RWPE2 (cell line): ENCODE measurements around the gene LSMEM2.

Experiments
- ATAC-seq: fragments of 200-7000 bp; cut with Tn5 transposase; 3 replicates; pipeline ENCODE4 v1.9.1; 2021; ENCODE audit warnings: low read depth
- DNase-seq: peaks from one replicate; pipeline ENCODE4 v3.0.0-alpha.2; 2020; ENCODE audit warnings: low spot score
- H3K27ac ChIP-seq: fragments of 450-650 bp; 2 replicates; pipeline ENCODE4 v1.5.1; 2017; ENCODE audit warnings: mild to moderate bottlenecking; ENCODE audit not compliant: poor library complexity, severe bottlenecking
- H3K27me3 ChIP-seq: fragments of 250-450 bp; sonication (Bioruptor Pico); 2 replicates; pipeline ENCODE4 v1.5.1; 2021; ENCODE audit warnings: mild to moderate bottlenecking, moderate library complexity; ENCODE audit not compliant: insufficient read depth, poor library complexity, severe bottlenecking
- H3K36me3 ChIP-seq: fragments of 250-450 bp; sonication (Bioruptor Pico); 2 replicates; pipeline ENCODE4 v1.5.1; 2020; ENCODE audit warnings: low read depth, mild to moderate bottlenecking, moderate library complexity
- H3K4me1 ChIP-seq: fragments of 250-450 bp; sonication (Bioruptor Pico); 2 replicates; pipeline ENCODE4 v1.5.1; 2021; ENCODE audit warnings: mild to moderate bottlenecking, moderate library complexity; ENCODE audit not compliant: insufficient read depth, poor library complexity, severe bottlenecking
- H3K4me3 ChIP-seq: fragments of 250-450 bp; sonication (Bioruptor Pico); 2 replicates; pipeline ENCODE4 v1.5.1; 2021; ENCODE audit warnings: mild to moderate bottlenecking, moderate library complexity; ENCODE audit not compliant: severe bottlenecking
- H3K9me3 ChIP-seq: fragments of 250-450 bp; sonication (Bioruptor Pico); 2 replicates; pipeline ENCODE4 v1.5.1; 2021; ENCODE audit warnings: mild to moderate bottlenecking, moderate library complexity; ENCODE audit not compliant: severe bottlenecking
- TF ChIP-seq, protein P1 (sequence below): fragments of 450-650 bp; IDR thresholded peaks from one replicate; pipeline ENCODE4 v1.5.1; 2017; ENCODE audit warnings: mild to moderate bottlenecking, moderate library complexity; ENCODE audit not compliant: poor library complexity, severe bottlenecking

The LSMEM2 gene

DNA sequence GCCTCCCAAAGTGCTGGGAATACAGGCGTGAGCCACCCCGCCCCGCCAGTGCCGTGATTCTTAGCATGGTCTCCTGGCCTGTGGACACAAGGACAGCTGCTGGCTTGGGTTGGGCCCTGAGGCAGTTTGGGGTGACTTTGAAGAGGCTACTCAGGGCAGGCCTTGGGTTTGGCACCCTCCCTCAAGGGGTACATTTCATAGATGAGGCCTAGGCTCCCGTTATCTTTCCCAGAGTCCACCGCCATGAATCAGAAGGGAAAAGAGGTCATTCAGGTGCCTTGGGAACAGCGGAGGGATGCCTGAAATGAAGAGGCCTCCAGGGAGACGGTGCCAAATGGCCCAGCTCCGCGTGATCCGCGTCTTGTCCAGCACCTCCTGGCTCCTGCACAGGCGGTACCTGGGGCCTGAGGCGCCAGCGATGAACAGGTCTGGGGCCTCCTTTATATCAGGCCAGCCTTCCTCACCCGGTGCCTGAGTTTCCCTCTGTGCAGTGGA lies 33.6 kb upstream of the LSMEM2 start:
- peak overlapping the region; percentile 93 for H3K27ac ChIP-seq
- peak; percentile 1; the same call in 1 of the 3 replicates for ATAC-seq
- DNase-seq = no peak

DNA sequence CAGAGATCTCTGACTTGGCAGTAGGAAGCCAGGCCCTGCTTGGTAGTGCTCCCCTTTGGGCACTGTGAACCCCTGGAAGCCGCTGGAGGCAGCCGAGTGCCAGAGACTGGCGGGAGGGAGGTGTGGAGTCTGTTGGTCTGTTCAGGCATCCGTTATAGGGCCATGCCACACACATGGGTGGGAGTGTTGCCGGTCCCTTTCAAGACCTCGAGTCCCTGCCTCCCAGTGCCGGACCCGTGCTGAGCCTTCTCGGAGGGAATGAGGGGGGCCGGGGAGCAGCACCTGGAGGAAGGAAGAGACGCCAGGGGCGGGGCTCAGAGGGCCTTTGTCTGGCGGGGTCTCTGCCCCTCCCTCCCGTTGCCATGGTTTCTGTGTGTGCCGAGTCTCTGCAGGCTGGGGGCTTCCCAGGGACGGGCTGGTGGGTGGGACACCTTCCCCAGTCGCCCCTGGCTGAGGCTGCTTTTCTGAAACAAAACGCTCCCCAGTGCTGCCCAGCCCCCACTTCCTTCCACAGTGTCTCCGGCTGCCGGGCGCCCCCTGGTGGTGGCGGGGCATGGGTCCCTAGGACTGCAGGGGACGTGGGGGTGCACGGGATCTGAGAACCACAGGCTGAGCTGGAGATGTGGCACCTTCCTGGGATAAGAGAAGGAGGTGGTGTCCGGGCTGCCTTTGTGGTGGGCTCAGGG lies 32.9 kb upstream of the LSMEM2 start:
- no peaks in the 10 kb centered on the region for H3K9me3 ChIP-seq
- peak overlapping the region; percentile 4 for H3K4me3 ChIP-seq
- peaks cover 30% of the 10 kb centered on the region for H3K36me3 ChIP-seq
- peak; percentile 69 for ATAC-seq
- H3K27me3 ChIP-seq = no peaks in the 10 kb centered on the region
- H3K4me1 ChIP-seq = peaks cover 33% of the 10 kb centered on the region
- peak; percentile 93 for DNase-seq
- TF ChIP-seq, protein P1, sequence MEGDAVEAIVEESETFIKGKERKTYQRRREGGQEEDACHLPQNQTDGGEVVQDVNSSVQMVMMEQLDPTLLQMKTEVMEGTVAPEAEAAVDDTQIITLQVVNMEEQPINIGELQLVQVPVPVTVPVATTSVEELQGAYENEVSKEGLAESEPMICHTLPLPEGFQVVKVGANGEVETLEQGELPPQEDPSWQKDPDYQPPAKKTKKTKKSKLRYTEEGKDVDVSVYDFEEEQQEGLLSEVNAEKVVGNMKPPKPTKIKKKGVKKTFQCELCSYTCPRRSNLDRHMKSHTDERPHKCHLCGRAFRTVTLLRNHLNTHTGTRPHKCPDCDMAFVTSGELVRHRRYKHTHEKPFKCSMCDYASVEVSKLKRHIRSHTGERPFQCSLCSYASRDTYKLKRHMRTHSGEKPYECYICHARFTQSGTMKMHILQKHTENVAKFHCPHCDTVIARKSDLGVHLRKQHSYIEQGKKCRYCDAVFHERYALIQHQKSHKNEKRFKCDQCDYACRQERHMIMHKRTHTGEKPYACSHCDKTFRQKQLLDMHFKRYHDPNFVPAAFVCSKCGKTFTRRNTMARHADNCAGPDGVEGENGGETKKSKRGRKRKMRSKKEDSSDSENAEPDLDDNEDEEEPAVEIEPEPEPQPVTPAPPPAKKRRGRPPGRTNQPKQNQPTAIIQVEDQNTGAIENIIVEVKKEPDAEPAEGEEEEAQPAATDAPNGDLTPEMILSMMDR = peak; percentile 98
- peak overlapping the region; percentile 93 for H3K27ac ChIP-seq

More for the DNA sequence above, 33.6 kb upstream of the LSMEM2 start:
- no peaks in the 10 kb centered on the region for H3K9me3 ChIP-seq
- H3K27me3 ChIP-seq = no peaks in the 10 kb centered on the region
- no peak overlapping the region for H3K4me3 ChIP-seq
- peaks cover 31% of the 10 kb centered on the region for H3K4me1 ChIP-seq
- TF ChIP-seq, protein P1 = no peak
- peaks cover 25% of the 10 kb centered on the region for H3K36me3 ChIP-seq

DNA sequence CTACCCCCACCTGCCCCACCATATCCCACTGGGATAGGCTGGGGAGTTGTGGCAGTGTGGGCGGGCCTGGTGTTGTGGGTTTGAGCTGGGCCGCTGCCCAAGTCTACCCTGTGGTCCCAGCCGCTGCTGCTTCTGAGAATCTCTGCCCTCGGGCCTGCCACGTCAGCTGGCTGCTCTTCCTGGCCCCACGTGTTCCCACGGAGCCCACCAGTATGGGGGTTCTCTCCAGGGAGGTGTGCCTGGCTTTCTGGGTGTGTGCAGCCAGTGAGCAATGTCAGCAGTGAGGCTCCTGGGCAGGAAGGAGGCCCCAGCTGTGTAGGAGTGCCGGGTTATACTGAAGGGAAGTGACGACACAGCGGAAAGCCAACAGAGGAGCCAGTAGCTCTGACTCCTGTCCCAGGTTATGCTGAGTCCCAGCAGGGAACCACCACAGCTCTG lies 32.4 kb upstream of the LSMEM2 start:
- H3K27me3 ChIP-seq = no peaks in the 10 kb centered on the region
- H3K27ac ChIP-seq = peak overlapping the region; percentile 93
- H3K4me1 ChIP-seq = peaks cover 39% of the 10 kb centered on the region
- peak; percentile 97 for DNase-seq
- peak; percentile 80 for ATAC-seq
- peaks cover 33% of the 10 kb centered on the region for H3K36me3 ChIP-seq
- TF ChIP-seq, protein P1 = peak; percentile 82
- no peaks in the 10 kb centered on the region for H3K9me3 ChIP-seq
- H3K4me3 ChIP-seq = no peak overlapping the region

DNA sequence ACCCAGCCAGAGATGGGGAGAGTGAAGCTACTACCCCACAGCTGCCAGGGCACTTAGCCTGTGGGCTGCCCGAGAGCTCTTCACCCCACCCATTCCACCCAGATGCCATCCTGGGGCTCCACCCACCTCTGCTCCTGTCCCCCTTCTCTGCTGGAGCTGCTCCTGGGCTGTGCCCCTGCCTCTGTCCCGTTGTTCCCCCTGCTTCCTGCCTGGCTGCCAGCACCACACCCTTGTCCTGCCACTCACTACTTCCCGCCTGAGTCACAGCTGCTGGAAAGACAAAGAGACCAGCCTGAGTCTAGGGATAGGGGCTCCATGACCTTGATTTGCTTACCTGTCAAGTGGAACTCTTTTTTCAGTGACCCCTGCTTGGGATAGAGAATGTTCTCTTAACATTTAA lies 30.5 kb upstream of the LSMEM2 start:
- no peak for DNase-seq
- peak; percentile 20; the same call in 2 of the 3 replicates for ATAC-seq
- H3K27me3 ChIP-seq = no peaks in the 10 kb centered on the region
- no peak overlapping the region for H3K4me3 ChIP-seq
- peaks cover 47% of the 10 kb centered on the region for H3K4me1 ChIP-seq
- TF ChIP-seq, protein P1 = no peak
- H3K36me3 ChIP-seq = peaks cover 50% of the 10 kb centered on the region
- H3K27ac ChIP-seq = peak overlapping the region; percentile 93
- H3K9me3 ChIP-seq = no peaks in the 10 kb centered on the region

DNA sequence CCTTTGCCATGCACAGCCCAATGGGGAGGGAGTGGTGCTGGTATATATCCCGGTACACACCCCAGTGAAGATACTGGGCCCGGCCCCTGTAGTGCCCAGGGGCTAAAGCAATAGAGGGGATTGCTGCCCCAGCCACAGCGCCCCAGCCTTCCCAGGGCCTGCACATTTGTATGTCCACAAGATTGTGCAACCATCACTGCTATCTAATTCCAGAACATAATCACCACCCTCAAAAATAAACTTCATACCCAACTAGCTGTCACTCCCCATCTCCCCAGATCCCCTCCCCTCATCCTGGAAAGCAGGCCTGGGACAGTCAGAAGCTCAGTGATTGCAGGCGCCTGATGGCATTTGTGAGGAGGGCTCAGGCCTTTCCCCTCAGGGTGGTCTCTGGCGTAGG lies 29.4 kb upstream of the LSMEM2 start:
- no peak overlapping the region for H3K4me3 ChIP-seq
- no peak for ATAC-seq
- H3K9me3 ChIP-seq = no peaks in the 10 kb centered on the region
- DNase-seq = no peak
- TF ChIP-seq, protein P1 = no peak
- H3K4me1 ChIP-seq = peaks cover 53% of the 10 kb centered on the region
- H3K36me3 ChIP-seq = peaks cover 54% of the 10 kb centered on the region
- no peaks in the 10 kb centered on the region for H3K27me3 ChIP-seq
- H3K27ac ChIP-seq = peak overlapping the region; percentile 93
